HG02970 (cell line): ENCODE results near the gene MYO6.

Source experiments
- ATAC-seq: cut with Tn5 transposase; IDR thresholded peaks from one replicate; pipeline ENCODE4 v1.9.1; 2021; ENCODE audit warnings: mild to moderate bottlenecking, moderate library complexity, moderate number of reproducible peaks; ENCODE audit not compliant: unreplicated experiment, low FRiP score

The MYO6 gene

DNA sequence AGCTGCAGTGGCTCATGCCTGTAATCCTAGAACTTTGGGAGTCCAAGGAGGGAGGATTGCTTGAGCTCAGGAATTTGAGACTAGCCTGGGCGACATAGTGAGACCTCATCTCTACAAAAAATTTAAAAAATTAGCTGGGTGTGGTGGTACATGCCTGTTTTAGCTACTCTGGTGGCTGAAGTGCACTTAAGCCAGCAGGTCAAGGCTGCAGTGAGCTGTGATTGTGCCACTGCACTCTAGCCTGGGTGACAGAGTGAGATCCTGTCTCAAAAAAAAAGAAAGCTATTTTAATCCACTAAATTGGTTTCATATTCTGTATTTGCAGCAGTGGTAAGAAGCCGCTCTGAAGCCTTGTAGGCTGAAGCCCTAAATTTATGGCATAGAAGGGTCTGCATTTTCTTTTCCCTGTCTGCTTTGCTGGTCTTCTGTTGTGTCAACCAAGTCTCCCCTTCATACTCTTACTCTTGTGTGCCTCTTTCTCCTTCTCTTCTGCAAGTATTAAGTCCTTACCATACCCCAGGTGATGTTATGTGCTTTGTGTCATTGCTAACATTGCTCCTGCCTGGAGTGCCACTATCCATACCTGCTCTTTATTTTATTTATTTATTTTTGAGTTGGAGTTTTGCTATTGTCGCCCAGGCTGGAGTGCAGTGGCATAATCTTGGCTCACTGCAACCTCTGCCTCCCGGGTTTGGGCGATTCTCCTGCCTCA, 70.9 kb downstream of the MYO6 start:
- ATAC-seq, result no peak

- no peak for ATAC-seq
Measured at GRCh38 chr6:75824160-75824559, 75.1 kb downstream of the MYO6 start.

GRCh38 chr6:75827163-75827562, 78.1 kb downstream of the MYO6 start:
- ATAC-seq, result no peak

GRCh38 chr6:75830959-75831885, 82.2 kb downstream of the MYO6 start:
- ATAC-seq, result no peak

GRCh38 chr6:75834447-75834846, 85.4 kb downstream of the MYO6 start:
- no peak for ATAC-seq

DNA sequence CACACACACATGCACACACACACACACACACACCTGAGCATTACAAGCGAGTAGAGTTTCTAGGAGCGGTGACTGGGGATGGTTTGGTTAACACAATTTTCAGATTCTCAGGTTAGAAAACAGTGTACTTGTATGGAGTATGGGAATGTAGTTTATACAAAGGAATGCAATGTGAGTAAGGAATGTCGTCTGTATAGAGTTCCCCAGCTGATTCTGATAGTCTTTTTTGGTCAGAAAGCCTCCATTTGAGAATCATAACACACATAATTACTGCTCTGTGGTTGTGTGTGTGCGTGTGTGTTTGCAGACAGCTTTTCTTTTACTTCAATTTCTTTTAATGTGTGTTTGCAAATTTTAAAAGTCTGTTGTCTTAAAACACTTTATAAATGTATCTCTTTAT, 93.2 kb downstream of the MYO6 start:
- ATAC-seq, result no peak

GRCh38 chr6:75842732-75843131, 93.7 kb downstream of the MYO6 start:
- no peak for ATAC-seq

GRCh38 chr6:75843396-75843795, 94.4 kb downstream of the MYO6 start:
- ATAC-seq, result no peak

- ATAC-seq, result no peak
Measured at GRCh38 chr6:75848274-75848673, 99.2 kb downstream of the MYO6 start.

- ATAC-seq, result no peak
Measured at GRCh38 chr6:75849329-75850025, 100.4 kb downstream of the MYO6 start.

DNA sequence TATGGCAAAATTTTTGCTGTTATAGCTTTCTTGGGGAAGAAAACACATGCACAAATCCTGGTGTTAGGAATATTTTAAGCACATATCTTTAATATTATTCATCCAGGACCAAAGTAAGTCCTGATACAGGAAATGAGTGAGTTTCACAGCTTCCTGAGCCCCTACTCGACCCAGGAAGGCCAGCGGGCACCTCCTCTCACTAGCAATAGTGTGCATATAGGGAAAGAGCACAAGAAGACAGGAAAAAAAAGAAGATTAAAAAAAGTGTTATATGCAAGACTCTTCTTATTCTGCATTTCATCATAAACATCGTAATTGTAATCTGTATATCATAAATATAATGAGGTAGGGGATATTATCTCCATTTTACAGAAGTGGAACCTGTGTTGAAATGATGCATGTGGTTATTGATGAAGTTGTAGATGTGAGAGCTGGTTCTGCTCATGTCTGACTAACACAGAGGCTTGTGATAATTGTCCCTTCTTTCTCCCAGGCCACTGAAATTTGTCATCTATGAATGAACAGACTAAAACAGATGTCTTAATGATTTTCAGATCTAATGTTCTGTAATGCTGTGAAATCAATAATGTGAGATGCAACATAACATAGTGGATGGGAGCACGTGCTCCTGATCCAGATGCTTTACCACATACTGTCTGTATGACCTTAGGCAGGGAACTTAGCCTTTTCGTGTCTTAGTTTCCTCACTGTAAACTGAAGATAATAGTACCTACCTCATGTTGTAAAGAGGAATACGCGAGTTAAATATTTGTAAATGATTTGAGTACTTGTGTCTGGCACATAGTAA, 101.2 kb downstream of the MYO6 start:
- ATAC-seq, result no peak

GRCh38 chr6:75852721-75853120, 103.7 kb downstream of the MYO6 start:
- no peak for ATAC-seq

DNA sequence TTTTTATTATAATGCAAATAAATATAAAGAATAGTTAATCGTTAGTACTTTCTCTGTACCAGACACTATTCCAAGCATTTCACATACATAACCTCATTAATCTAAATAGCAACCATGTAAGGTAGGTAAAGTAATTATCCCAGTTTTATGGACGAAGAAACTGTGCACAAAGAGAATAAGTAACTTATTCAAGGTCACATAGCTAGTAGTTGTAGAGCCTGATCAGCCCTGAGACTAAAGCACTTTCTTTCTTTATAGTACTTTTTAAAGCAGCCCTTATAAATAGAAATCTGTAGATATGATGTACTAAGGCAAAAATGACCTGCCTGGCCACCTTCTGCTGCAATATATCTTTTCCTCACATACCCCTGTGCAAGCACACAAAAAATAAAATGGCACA, 104.8 kb downstream of the MYO6 start:
- ATAC-seq, result no peak

- ATAC-seq, result peak; percentile 47
Measured at GRCh38 chr6:75855052-75855451, 106.0 kb downstream of the MYO6 start.

DNA sequence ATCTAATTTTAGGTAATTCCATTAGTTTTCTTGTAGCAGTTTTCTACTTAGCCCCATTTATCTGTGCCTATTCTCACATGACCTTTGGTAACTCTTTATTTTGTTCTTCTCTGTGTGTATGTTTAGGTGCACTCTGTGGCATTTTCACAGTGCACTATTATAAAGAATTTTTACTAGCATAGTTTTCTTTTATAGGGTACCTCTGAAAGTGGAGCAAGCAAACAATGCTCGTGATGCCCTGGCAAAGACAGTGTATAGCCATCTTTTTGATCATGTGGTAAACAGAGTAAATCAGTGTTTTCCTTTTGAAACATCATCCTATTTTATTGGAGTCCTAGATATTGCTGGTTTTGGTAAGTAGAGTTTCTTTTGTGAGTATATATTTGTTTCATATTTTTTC, 107.9 kb downstream of the MYO6 start:
- ATAC-seq, result no peak

DNA sequence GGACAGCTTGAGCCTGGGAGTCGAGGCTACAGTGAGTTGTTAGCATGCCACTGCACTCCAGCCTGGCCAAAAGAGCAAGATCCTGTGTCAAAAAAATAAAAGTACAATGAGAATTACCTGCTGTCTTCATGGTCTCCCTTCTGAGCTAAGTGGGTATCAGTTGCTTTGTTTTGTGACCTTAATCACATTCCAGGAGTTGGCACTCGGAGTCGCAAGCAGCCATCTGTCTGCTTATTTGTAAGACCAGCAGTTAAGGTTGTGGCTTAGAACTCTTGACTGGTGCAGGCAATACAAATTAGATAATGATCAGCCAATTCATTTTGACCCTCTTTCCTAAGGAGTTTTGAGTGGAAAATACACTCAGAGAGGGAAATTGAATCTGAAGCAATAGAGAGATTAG, 114.0 kb downstream of the MYO6 start:
- ATAC-seq, result no peak

DNA sequence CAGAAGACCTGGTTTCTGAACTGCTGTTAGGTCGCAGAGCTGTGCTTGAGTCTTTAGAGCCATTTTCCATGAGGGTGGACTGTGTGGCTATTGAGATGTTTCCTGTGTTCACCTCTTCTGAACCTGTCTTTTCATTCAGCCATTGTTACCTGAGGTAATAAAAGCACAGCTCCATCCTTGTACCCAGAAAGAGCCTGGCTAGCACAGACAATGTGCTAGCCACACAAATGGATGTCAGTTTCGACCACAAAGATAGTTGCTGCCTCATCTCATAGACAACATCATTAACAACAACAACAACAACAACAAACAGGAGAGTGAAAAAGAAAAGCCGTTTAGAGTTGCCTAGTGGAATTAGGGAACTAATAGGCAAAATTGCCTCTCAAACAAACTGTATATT, 114.7 kb downstream of the MYO6 start:
- ATAC-seq, result no peak

- no peak for ATAC-seq
Measured at GRCh38 chr6:75864446-75864845, 115.4 kb downstream of the MYO6 start.

DNA sequence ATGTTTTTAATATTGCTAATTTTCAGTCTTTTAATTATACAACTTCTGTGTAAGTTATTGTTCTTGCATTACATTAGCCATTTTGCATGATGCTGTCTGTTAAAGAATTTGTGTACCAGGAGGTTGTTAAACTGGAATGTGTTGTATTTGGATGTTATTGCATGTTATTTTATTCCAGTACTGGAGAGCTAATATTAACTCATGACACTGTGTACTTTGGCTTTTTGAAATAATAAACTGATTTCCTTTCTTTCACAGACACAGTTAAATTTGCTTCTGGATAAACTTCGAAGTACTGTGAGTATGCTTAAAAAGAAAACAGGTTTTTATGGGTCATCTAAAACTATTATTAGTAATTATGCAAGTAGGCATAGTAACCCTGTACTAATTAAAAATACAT, 121.3 kb downstream of the MYO6 start:
- no peak for ATAC-seq

GRCh38 chr6:75874224-75874623, 125.2 kb downstream of the MYO6 start:
- no peak for ATAC-seq
